ENCODE results near the gene FOXO4. TPM values are rescaled to one million over a fixed set of nuclear protein-coding genes. Genes with fewer than 3 reads are reported as not detected.

The FOXO4 gene
- total RNA-seq, 1 donor from 2014 or later: 15.0 TPM

DNA sequence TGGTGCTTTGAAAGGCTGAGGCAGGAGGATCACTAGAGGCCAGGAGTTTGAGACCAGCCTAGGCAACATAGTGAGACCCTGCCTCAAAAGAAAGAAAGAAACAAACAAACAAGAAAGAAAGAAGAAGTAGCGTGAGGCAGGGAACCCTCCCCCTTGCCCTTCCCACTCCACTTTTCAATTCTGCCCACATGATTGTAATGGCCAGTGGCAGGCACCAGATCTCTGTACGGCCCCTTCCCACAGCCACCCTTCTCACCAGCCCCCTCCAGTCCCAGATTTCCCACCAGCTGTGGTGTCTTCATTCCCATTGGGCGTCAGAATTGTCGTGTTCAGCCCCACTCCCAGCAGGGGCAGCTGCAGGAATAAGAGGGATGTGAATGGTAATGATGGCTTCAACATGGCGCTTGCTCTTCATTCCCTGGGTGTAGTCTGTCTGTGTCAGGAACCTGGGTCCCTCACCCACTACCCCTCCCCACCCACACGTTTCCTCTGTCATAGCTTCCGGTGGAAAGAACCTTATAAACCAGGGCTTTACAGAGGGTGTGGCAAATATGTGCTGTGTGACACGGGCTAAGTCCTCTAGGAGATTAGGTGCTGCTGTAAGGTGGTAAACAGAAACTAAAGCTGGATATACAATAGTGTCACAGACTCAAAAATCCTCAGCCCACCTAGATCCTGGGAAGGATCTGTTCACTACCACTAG lies 15.6 kb downstream of the FOXO4 start, which contains the start of gene IL2RG:
Gene IL2RG (minus strand): TSS at position 437 of the 703 bp plus-strand sequence. CDS start 38 bp downstream, at position 399.
- Mint-ChIP-seq H3K4me3 (ENCODE audit: unreplicated experiment) (no peak within 1 kb of the TSS), H3K27ac (ENCODE audit: unreplicated experiment) (no peak within 1 kb of the TSS), H3K36me3 (ENCODE audit: low read depth, unreplicated experiment) (no peaks in the 10 kb centered on the region), H3K4me1 (ENCODE audit: low read depth, unreplicated experiment) (peaks cover 18% of the 10 kb centered on the region), H3K27me3 (ENCODE audit: low read depth, unreplicated experiment) (peaks cover 2% of the 10 kb centered on the region), H3K9me3 (ENCODE audit: unreplicated experiment) (no peaks in the 10 kb centered on the region)
- FAIRE-seq (no peak), DNase-seq (ENCODE audit: low read depth) (no peak)
- no peak within 1 kb of the TSS for H3K4me3 ChIP-seq (ENCODE audit: insufficient read depth, low read depth, low read length)
- no peaks in the 10 kb centered on the region for H3K27me3 ChIP-seq (ENCODE audit: insufficient read depth, low read length)
- H2AFZ ChIP-seq (ENCODE audit: low read depth, low read length): no peak within 1 kb of the TSS
- TF ChIP-seq EZH2 (IDR thresholded peaks at IDR 0.05; ENCODE audit: insufficient read depth, low read length) (no peak), CTCF (IDR thresholded peaks at IDR 0.05; ENCODE audit: insufficient read depth, low read depth, low read length) (no peak)
- no peaks in the 10 kb centered on the region for H3K36me3 ChIP-seq (ENCODE audit: insufficient read depth, low read length)
- no peak within 1 kb of the TSS for H3K9ac ChIP-seq (ENCODE audit: low read length)
- H3K27ac ChIP-seq (ENCODE audit: low read depth, low read length): no peak within 1 kb of the TSS
- H4K20me1 ChIP-seq (ENCODE audit: insufficient read depth, low read length): no peaks in the 10 kb centered on the region
- no peaks in the 10 kb centered on the region for H3K4me1 ChIP-seq (ENCODE audit: insufficient read depth, low read length)
- no peak within 1 kb of the TSS for H3K4me2 ChIP-seq (ENCODE audit: low read length)
- H3K9me3 ChIP-seq (ENCODE audit: insufficient read depth, low read depth, low read length): no peaks in the 10 kb centered on the region
- no peaks in the 10 kb centered on the region for H3K79me2 ChIP-seq (ENCODE audit: insufficient read depth, low read length)

DNA sequence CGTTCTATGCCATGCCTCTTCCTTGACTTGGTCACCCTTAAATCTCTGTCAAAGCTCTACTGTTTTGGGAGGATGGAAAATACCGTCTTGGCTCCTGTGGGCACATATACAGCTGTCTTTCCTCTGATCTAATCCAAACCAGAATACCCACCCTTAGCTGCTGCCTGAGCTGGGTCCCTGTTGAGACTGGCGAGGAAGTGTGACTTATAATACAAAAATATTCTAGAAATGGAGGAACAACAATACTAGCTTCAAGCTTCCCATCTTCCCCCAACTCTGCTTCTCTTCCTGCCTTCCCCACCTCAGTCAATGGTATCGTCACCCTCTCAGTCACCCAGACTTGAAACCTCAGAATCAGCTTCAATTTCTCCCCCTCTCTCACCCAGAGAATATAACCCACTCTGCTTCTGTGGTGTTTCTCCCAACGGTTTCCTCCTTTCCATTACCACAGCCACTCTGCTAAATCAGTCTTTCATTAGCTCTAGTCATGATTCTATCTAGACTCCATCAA lies 16.3 kb downstream of the FOXO4 start:
- H3K4me1 Mint-ChIP-seq (ENCODE audit: low read depth, unreplicated experiment): peaks cover 15% of the 10 kb centered on the region
- H3K27ac ChIP-seq (ENCODE audit: low read depth, low read length): no peak overlapping the region
- H3K27me3 ChIP-seq (ENCODE audit: insufficient read depth, low read length): no peaks in the 10 kb centered on the region
- H3K4me3 ChIP-seq (ENCODE audit: insufficient read depth, low read depth, low read length): no peak overlapping the region
- peaks cover 2% of the 10 kb centered on the region for H3K27me3 Mint-ChIP-seq (ENCODE audit: low read depth, unreplicated experiment)
- FAIRE-seq (no peak), DNase-seq (ENCODE audit: low read depth) (no peak)
- H3K4me2 ChIP-seq (ENCODE audit: low read length): no peak overlapping the region
- no peak overlapping the region for H3K9ac ChIP-seq (ENCODE audit: low read length)
- no peaks in the 10 kb centered on the region for H3K9me3 ChIP-seq (ENCODE audit: insufficient read depth, low read depth, low read length)
- H2AFZ ChIP-seq (ENCODE audit: low read depth, low read length): no peak overlapping the region
- TF ChIP-seq EZH2 (IDR thresholded peaks at IDR 0.05; ENCODE audit: insufficient read depth, low read length) (no peak), CTCF (IDR thresholded peaks at IDR 0.05; ENCODE audit: insufficient read depth, low read depth, low read length) (no peak)
- H3K4me3 Mint-ChIP-seq (ENCODE audit: unreplicated experiment): no peak overlapping the region
- H4K20me1 ChIP-seq (ENCODE audit: insufficient read depth, low read length): no peaks in the 10 kb centered on the region
- H3K36me3 Mint-ChIP-seq (ENCODE audit: low read depth, unreplicated experiment): no peaks in the 10 kb centered on the region
- H3K27ac Mint-ChIP-seq (ENCODE audit: unreplicated experiment): no peak overlapping the region
- no peaks in the 10 kb centered on the region for H3K36me3 ChIP-seq (ENCODE audit: insufficient read depth, low read length)
- H3K9me3 Mint-ChIP-seq (ENCODE audit: unreplicated experiment): no peaks in the 10 kb centered on the region
- no peaks in the 10 kb centered on the region for H3K4me1 ChIP-seq (ENCODE audit: insufficient read depth, low read length)
- H3K79me2 ChIP-seq (ENCODE audit: insufficient read depth, low read length): no peaks in the 10 kb centered on the region

DNA sequence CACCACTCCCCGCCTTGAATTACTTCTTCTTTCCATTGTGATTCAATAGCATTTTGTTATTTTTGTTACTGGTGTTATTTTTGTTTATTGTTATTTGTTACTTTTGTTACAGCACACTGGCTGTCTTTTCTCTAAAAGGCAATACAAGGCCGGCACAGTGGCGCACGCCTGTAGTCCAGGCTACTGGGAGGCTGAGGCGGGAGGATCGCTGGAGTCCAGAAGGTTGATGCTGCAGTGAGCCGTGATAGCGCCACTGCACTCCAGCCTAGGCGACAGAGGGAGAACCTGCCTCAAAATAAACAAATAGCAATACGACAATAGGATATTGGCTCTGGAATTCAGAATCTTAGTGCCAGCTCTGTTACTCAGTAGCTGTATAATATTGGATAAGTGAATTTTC lies 21.7 kb downstream of the FOXO4 start:
- peaks cover 13% of the 10 kb centered on the region for H3K79me2 ChIP-seq (ENCODE audit: insufficient read depth, low read length)
- no peaks in the 10 kb centered on the region for H4K20me1 ChIP-seq (ENCODE audit: insufficient read depth, low read length)
- no peak overlapping the region for H3K4me3 ChIP-seq (ENCODE audit: insufficient read depth, low read depth, low read length)
- TF ChIP-seq EZH2 (IDR thresholded peaks at IDR 0.05; ENCODE audit: insufficient read depth, low read length) (no peak), CTCF (IDR thresholded peaks at IDR 0.05; ENCODE audit: insufficient read depth, low read depth, low read length) (no peak)
- FAIRE-seq: no peak
- H3K27me3 ChIP-seq (ENCODE audit: insufficient read depth, low read length): no peaks in the 10 kb centered on the region
- Mint-ChIP-seq H3K9me3 (ENCODE audit: unreplicated experiment) (no peaks in the 10 kb centered on the region), H3K4me3 (ENCODE audit: unreplicated experiment) (no peak overlapping the region), H3K27me3 (ENCODE audit: low read depth, unreplicated experiment) (no peaks in the 10 kb centered on the region), H3K27ac (ENCODE audit: unreplicated experiment) (no peak overlapping the region), H3K4me1 (ENCODE audit: low read depth, unreplicated experiment) (no peaks in the 10 kb centered on the region), H3K36me3 (ENCODE audit: low read depth, unreplicated experiment) (peaks cover 2% of the 10 kb centered on the region)
- H3K4me2 ChIP-seq (ENCODE audit: low read length): no peak overlapping the region
- DNase-seq (ENCODE audit: low read depth): no peak
- H3K9me3 ChIP-seq (ENCODE audit: insufficient read depth, low read depth, low read length): no peaks in the 10 kb centered on the region
- H3K4me1 ChIP-seq (ENCODE audit: insufficient read depth, low read length): peaks cover 8% of the 10 kb centered on the region
- no peak overlapping the region for H3K27ac ChIP-seq (ENCODE audit: low read depth, low read length)
- no peak overlapping the region for H2AFZ ChIP-seq (ENCODE audit: low read depth, low read length)
- H3K36me3 ChIP-seq (ENCODE audit: insufficient read depth, low read length): peaks cover 4% of the 10 kb centered on the region
- no peak overlapping the region for H3K9ac ChIP-seq (ENCODE audit: low read length)
